Measurements from ENCODE around the gene ZFP91. TPM values are rescaled to one million over a fixed set of nuclear protein-coding genes. Genes with fewer than 3 reads are reported as not detected.

Gene ZFP91
- total and polyA plus RNA-seq, 2 experiments from 2014 or later, result 10.2 to 30.0 TPM

DNA sequence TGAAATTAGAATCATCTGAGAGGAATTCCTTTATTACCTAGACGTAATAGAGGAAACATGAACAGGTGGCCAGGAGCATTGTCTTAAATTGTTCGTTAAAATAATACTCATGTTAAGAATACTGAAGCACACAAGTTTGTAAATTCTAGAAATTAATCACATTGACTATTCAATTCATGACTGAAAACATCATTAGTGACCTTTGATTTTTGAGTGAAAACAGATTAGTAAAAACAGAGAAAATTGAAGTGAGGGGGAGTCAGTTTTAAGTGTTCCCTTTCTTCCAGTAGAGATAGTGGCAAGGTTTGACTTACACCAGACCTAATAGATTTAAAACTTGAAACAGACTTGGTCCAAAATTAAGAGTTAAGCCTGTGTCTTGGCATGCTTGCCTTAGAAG is 1.4 kb downstream of the ZFP91 start:
- Mint-ChIP-seq H3K36me3 (ENCODE audit: low read depth) (peaks cover 12% of the 10 kb centered on the region; the same call in 2 of the 3 replicates), H3K4me1 (peaks cover 27% of the 10 kb centered on the region; the same call in 2 of the 3 replicates), H3K9me3 (no peaks in the 10 kb centered on the region), H3K27ac (peak overlapping the region; percentile 98), H3K4me3 (peak overlapping the region; percentile 98), H3K27me3 (ENCODE audit: insufficient read depth, low read depth, poor library complexity) (peaks cover 16% of the 10 kb centered on the region)
- H3K27me3 ChIP-seq (ENCODE audit: insufficient read depth), result no peaks in the 10 kb centered on the region
- 0 out of 2 replicates have a peak, but pooled peaks cover 2% of the 10 kb centered on the region for H3K36me3 ChIP-seq (ENCODE audit: insufficient read depth)
- no peaks in the 10 kb centered on the region for H3K9me2 ChIP-seq (ENCODE audit: insufficient read depth)
- peak overlapping the region; percentile 71 for H3K4me3 ChIP-seq
- peak overlapping the region; percentile 82 for H3K4me2 ChIP-seq
- ATAC-seq (no peak), DNase-seq (ENCODE audit: low spot score) (no peak)
- TF ChIP-seq STAT1 (IDR thresholded peaks at IDR 0.05; ENCODE audit: unreplicated experiment), result no peak
- no peak for TF ChIP-seq NANOG (IDR thresholded peaks at IDR 0.05; ENCODE audit: borderline replicate concordance)
- TF ChIP-seq, protein P1, sequence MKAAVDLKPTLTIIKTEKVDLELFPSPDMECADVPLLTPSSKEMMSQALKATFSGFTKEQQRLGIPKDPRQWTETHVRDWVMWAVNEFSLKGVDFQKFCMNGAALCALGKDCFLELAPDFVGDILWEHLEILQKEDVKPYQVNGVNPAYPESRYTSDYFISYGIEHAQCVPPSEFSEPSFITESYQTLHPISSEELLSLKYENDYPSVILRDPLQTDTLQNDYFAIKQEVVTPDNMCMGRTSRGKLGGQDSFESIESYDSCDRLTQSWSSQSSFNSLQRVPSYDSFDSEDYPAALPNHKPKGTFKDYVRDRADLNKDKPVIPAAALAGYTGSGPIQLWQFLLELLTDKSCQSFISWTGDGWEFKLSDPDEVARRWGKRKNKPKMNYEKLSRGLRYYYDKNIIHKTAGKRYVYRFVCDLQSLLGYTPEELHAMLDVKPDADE (IDR thresholded peaks at IDR 0.05), result no peak
- no peak for TF ChIP-seq EZH2 (IDR thresholded peaks at IDR 0.05; ENCODE audit: low read depth, unreplicated experiment)
- no peak for TF ChIP-seq EZH2phosphoT487 (IDR thresholded peaks at IDR 0.05; ENCODE audit: unreplicated experiment)
- TF ChIP-seq, protein P2, sequence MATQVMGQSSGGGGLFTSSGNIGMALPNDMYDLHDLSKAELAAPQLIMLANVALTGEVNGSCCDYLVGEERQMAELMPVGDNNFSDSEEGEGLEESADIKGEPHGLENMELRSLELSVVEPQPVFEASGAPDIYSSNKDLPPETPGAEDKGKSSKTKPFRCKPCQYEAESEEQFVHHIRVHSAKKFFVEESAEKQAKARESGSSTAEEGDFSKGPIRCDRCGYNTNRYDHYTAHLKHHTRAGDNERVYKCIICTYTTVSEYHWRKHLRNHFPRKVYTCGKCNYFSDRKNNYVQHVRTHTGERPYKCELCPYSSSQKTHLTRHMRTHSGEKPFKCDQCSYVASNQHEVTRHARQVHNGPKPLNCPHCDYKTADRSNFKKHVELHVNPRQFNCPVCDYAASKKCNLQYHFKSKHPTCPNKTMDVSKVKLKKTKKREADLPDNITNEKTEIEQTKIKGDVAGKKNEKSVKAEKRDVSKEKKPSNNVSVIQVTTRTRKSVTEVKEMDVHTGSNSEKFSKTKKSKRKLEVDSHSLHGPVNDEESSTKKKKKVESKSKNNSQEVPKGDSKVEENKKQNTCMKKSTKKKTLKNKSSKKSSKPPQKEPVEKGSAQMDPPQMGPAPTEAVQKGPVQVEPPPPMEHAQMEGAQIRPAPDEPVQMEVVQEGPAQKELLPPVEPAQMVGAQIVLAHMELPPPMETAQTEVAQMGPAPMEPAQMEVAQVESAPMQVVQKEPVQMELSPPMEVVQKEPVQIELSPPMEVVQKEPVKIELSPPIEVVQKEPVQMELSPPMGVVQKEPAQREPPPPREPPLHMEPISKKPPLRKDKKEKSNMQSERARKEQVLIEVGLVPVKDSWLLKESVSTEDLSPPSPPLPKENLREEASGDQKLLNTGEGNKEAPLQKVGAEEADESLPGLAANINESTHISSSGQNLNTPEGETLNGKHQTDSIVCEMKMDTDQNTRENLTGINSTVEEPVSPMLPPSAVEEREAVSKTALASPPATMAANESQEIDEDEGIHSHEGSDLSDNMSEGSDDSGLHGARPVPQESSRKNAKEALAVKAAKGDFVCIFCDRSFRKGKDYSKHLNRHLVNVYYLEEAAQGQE (IDR thresholded peaks at IDR 0.05; ENCODE audit: unreplicated experiment), result no peak
- no peak for TF ChIP-seq POLR2AphosphoS5 (IDR thresholded peaks at IDR 0.05; ENCODE audit: low read depth)
- TF ChIP-seq JUNB (IDR thresholded peaks at IDR 0.05; ENCODE audit: unreplicated experiment), result no peak
- no peak for TF ChIP-seq CREB1 (CRISPR knock-in tag; IDR thresholded peaks at IDR 0.05; ENCODE audit: low read depth)
- TF ChIP-seq, protein P3, sequence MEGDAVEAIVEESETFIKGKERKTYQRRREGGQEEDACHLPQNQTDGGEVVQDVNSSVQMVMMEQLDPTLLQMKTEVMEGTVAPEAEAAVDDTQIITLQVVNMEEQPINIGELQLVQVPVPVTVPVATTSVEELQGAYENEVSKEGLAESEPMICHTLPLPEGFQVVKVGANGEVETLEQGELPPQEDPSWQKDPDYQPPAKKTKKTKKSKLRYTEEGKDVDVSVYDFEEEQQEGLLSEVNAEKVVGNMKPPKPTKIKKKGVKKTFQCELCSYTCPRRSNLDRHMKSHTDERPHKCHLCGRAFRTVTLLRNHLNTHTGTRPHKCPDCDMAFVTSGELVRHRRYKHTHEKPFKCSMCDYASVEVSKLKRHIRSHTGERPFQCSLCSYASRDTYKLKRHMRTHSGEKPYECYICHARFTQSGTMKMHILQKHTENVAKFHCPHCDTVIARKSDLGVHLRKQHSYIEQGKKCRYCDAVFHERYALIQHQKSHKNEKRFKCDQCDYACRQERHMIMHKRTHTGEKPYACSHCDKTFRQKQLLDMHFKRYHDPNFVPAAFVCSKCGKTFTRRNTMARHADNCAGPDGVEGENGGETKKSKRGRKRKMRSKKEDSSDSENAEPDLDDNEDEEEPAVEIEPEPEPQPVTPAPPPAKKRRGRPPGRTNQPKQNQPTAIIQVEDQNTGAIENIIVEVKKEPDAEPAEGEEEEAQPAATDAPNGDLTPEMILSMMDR (conservative IDR thresholded peaks at IDR 0.05; ENCODE audit: low read depth in 2 of 2), result no peak
- TF ChIP-seq, protein P4, sequence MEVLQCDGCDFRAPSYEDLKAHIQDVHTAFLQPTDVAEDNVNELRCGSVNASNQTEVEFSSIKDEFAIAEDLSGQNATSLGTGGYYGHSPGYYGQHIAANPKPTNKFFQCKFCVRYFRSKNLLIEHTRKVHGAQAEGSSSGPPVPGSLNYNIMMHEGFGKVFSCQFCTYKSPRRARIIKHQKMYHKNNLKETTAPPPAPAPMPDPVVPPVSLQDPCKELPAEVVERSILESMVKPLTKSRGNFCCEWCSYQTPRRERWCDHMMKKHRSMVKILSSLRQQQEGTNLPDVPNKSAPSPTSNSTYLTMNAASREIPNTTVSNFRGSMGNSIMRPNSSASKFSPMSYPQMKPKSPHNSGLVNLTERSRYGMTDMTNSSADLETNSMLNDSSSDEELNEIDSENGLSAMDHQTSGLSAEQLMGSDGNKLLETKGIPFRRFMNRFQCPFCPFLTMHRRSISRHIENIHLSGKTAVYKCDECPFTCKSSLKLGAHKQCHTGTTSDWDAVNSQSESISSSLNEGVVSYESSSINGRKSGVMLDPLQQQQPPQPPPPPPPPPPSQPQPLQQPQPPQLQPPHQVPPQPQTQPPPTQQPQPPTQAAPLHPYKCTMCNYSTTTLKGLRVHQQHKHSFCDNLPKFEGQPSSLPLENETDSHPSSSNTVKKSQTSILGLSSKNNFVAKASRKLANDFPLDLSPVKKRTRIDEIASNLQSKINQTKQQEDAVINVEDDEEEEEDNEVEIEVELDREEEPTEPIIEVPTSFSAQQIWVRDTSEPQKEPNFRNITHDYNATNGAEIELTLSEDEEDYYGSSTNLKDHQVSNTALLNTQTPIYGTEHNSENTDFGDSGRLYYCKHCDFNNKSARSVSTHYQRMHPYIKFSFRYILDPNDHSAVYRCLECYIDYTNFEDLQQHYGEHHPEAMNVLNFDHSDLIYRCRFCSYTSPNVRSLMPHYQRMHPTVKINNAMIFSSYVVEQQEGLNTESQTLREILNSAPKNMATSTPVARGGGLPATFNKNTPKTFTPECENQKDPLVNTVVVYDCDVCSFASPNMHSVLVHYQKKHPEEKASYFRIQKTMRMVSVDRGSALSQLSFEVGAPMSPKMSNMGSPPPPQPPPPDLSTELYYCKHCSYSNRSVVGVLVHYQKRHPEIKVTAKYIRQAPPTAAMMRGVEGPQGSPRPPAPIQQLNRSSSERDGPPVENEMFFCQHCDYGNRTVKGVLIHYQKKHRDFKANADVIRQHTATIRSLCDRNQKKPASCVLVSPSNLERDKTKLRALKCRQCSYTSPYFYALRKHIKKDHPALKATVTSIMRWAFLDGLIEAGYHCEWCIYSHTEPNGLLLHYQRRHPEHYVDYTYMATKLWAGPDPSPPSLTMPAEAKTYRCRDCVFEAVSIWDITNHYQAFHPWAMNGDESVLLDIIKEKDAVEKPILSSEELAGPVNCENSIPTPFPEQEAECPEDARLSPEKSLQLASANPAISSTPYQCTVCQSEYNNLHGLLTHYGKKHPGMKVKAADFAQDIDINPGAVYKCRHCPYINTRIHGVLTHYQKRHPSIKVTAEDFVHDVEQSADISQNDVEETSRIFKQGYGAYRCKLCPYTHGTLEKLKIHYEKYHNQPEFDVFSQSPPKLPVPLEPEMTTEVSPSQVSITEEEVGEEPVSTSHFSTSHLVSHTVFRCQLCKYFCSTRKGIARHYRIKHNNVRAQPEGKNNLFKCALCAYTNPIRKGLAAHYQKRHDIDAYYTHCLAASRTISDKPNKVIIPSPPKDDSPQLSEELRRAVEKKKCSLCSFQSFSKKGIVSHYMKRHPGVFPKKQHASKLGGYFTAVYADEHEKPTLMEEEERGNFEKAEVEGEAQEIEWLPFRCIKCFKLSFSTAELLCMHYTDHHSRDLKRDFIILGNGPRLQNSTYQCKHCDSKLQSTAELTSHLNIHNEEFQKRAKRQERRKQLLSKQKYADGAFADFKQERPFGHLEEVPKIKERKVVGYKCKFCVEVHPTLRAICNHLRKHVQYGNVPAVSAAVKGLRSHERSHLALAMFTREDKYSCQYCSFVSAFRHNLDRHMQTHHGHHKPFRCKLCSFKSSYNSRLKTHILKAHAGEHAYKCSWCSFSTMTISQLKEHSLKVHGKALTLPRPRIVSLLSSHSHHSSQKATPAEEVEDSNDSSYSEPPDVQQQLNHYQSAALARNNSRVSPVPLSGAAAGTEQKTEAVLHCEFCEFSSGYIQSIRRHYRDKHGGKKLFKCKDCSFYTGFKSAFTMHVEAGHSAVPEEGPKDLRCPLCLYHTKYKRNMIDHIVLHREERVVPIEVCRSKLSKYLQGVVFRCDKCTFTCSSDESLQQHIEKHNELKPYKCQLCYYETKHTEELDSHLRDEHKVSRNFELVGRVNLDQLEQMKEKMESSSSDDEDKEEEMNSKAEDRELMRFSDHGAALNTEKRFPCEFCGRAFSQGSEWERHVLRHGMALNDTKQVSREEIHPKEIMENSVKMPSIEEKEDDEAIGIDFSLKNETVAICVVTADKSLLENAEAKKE (CRISPR knock-in tag; IDR thresholded peaks at IDR 0.05), result no peak
- no peak for TF ChIP-seq ZNF331 (CRISPR knock-in tag; IDR thresholded peaks at IDR 0.05; ENCODE audit: low read depth)
- TF ChIP-seq ZNF114 (CRISPR knock-in tag; IDR thresholded peaks at IDR 0.05), result no peak
- peaks cover 9% of the 10 kb centered on the region; the same call in 1 of the 2 replicates for H3K4me1 ChIP-seq (ENCODE audit: insufficient read depth)
- H3K79me2 ChIP-seq (replicated peaks; ENCODE audit: insufficient read depth), result peaks cover 57% of the 10 kb centered on the region
- H2AFZ ChIP-seq, result no peak overlapping the region
- H4K20me1 ChIP-seq (replicated peaks; ENCODE audit: insufficient read depth), result 0 out of 2 replicates have a peak, but pooled peaks cover 10% of the 10 kb centered on the region
- H3K27ac ChIP-seq (ENCODE audit: low read depth), result no peak overlapping the region
- H3F3A ChIP-seq (replicated peaks; ENCODE audit: low read depth), result no peaks in the 10 kb centered on the region
